ENCODE results near the gene SLX4IP.
A peak's percentile ranks its signal among the peaks of the same experiment; 100 is the strongest.

SLX4IP gene

GRCh38 chr20:10580700-10581099, 145.6 kb downstream of the SLX4IP start:
- Histone ChIP-seq H3K4me1 (ENCODE audit: control insufficient read depth, insufficient read depth, low read length) (peaks cover 21% of the 10 kb centered on the region), H3K27ac (ENCODE audit: extremely low read depth, low read depth, low read length) (no peak overlapping the region), H3K9me3 (ENCODE audit: control insufficient read depth, insufficient read depth, low read depth, low read length) (no peaks in the 10 kb centered on the region), H3K36me3 (ENCODE audit: control insufficient read depth in 2 of 2, insufficient read depth in 1 of 2, low read length in 2 of 2) (no peaks in the 10 kb centered on the region), H3K4me3 (ENCODE audit: low read depth, low read length) (no peak overlapping the region)
- POLR2A ChIA-PET, result no interaction called here
- CTCF ChIA-PET, result interaction anchor here (0.7 kb wide), 2 partner anchors 91 to 1772 kb away, joined by 3 to 8 read pairs; no protein-coding TSS in a partner anchor
- TF ChIP-seq ZBTB11 (tag by site-specific recombination; conservative IDR thresholded peaks at IDR 0.05; ENCODE audit: low read depth), result no peak
- TF ChIP-seq ZBTB17 (tag by site-specific recombination; IDR thresholded peaks at IDR 0.05), result no peak

GRCh38 chr20:10581823-10582222, 146.7 kb downstream of the SLX4IP start:
- no peak overlapping the region for H3K27ac ChIP-seq (ENCODE audit: extremely low read depth, low read depth, low read length)
- POLR2A ChIA-PET, result interaction anchor here (1.2 kb wide), 1 partner anchor 147 kb away, joined by 4 read pairs; the partner anchor contains the start of genes MKKS and SLX4IP
- H3K4me3 ChIP-seq (ENCODE audit: low read depth, low read length), result no peak overlapping the region
- CTCF ChIA-PET, result interaction anchor here (1.0 kb wide), 1 partner anchor 13 kb away, joined by 5 read pairs; no protein-coding TSS in a partner anchor
- no peaks in the 10 kb centered on the region for H3K9me3 ChIP-seq (ENCODE audit: control insufficient read depth, insufficient read depth, low read depth, low read length)
- peaks cover 21% of the 10 kb centered on the region for H3K4me1 ChIP-seq (ENCODE audit: control insufficient read depth, insufficient read depth, low read length)
- H3K36me3 ChIP-seq (ENCODE audit: control insufficient read depth in 2 of 2, insufficient read depth in 1 of 2, low read length in 2 of 2), result no peaks in the 10 kb centered on the region
- TF ChIP-seq SETDB1 (IDR thresholded peaks at IDR 0.05; ENCODE audit: insufficient read length, low read length) (no peak), ZNF121 (tag by site-specific recombination; IDR thresholded peaks at IDR 0.05) (no peak), ZNF19 (tag by site-specific recombination; IDR thresholded peaks at IDR 0.05; ENCODE audit: low read depth) (no peak), ZBTB26 (tag by site-specific recombination; optimal IDR thresholded peaks at IDR 0.05) (no peak), TCF7L2 (IDR thresholded peaks at IDR 0.05; ENCODE audit: borderline replicate concordance, low read depth, low read length) (no peak), KLF8 (tag by site-specific recombination; IDR thresholded peaks at IDR 0.05) (no peak), ZNF513 (tag by site-specific recombination; IDR thresholded peaks at IDR 0.05) (no peak), ZNF223 (tag by site-specific recombination; IDR thresholded peaks at IDR 0.05) (no peak), ZNF10 (tag by site-specific recombination; IDR thresholded peaks at IDR 0.05) (no peak), GLIS1 (tag by site-specific recombination; IDR thresholded peaks at IDR 0.05) (peak; percentile 59), ZNF768 (tag by site-specific recombination; IDR thresholded peaks at IDR 0.05) (no peak), PRDM6 (tag by site-specific recombination; IDR thresholded peaks at IDR 0.05) (peak; percentile 55), KLF16 (tag by site-specific recombination; IDR thresholded peaks at IDR 0.05) (no peak), REPIN1 (tag by site-specific recombination; IDR thresholded peaks at IDR 0.05; ENCODE audit: low read depth) (no peak), MYNN (tag by site-specific recombination; IDR thresholded peaks at IDR 0.05; ENCODE audit: borderline replicate concordance) (no peak), ZFP41 (tag by site-specific recombination; IDR thresholded peaks at IDR 0.05; ENCODE audit: borderline replicate concordance) (no peak), ZIC2 (tag by site-specific recombination; IDR thresholded peaks at IDR 0.05) (peak; percentile 13; the same call in 1 of the 2 replicates), KLF7 (tag by site-specific recombination; IDR thresholded peaks at IDR 0.05; ENCODE audit: borderline replicate concordance) (no peak), ZNF341 (tag by site-specific recombination; IDR thresholded peaks at IDR 0.05; ENCODE audit: low read depth) (no peak), ZXDB (tag by site-specific recombination; IDR thresholded peaks at IDR 0.05) (no peak), ZBTB10 (tag by site-specific recombination; IDR thresholded peaks at IDR 0.05) (no peak)

All from HEK293 (cell line).